ENCODE measurements around the gene CMIP.

Gene CMIP

DNA sequence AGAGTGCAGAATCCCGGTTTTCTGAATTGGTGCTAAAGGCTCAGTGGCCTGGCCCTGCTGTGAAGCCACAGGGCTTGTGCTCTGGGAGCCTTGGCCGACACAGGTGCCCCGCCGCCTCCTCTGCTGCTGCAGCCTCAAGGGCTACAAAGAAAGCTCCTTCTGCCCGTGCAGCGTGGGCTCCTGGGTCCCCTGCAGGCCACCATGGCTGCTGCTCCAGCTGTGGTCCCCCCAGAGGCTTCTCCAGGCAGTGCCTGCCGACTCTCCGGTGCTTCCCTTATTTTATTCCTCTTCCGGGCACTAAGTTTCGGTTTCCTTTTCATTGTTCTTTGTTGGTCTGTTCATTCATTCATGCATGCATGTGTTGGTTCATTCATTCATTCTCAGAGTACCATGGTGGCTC is 53.1 kb downstream of the CMIP start:
- no peak for DNase-seq

DNA sequence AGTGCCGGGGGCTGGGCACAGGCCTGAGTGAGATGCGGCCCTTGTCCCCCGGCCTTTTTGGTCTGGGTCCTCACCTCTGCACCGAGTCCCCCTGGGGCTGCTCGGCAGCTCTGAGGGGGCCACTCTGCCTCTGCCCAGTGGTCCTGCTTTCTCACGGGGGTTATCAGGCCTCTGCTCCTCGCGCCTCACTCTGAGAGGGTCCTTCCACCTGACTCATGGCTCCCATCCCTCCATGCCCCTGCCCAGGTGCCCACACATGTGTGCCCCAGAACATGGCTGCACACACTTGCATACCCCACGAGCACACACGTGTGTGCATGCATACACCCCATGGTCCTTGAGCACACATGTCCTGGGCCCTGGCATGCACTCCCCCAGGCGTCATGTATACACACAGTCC is 53.7 kb downstream of the CMIP start:
- DNase-seq, result no peak

DNA sequence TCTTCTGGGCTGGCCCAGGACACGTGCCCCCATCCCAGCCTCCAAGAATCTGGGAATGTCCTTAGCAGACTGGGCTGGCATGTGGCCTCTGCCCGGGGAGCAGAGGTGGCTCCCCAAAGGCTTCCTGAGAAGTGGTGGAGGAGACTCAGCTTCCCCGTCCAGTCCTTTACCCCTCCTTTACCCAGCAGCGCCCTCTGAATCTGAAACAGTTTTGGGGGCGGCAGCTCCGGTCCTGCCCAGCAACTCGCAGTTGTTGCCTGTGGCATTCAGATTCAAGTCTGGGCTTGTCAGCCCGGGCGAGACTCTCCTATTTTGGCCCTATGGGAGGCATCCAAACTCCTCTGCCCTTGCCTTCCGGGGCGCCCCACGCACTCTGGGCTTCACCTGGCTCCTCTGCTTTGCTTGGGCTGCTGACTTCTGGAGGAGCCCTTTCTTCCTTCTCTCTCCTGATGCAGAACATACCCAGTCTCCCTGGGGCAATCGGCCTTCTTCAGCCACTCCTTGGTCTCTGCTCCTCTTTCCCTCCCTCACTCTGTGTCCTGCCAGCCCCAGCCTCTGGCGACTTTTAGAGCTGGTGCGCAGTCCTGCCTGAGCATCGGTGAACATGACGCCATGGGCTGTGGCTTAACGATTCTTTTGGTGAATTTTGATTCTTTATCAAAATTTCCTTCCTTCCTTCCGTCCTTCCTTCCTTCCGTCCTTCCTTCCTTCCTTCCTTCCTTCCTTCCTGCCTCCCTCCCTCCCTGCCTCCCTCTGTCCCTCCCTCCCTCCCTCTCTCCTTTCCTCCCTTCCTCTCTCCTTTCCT is 55.2 kb downstream of the CMIP start:
- DNase-seq, result no peak

DNA sequence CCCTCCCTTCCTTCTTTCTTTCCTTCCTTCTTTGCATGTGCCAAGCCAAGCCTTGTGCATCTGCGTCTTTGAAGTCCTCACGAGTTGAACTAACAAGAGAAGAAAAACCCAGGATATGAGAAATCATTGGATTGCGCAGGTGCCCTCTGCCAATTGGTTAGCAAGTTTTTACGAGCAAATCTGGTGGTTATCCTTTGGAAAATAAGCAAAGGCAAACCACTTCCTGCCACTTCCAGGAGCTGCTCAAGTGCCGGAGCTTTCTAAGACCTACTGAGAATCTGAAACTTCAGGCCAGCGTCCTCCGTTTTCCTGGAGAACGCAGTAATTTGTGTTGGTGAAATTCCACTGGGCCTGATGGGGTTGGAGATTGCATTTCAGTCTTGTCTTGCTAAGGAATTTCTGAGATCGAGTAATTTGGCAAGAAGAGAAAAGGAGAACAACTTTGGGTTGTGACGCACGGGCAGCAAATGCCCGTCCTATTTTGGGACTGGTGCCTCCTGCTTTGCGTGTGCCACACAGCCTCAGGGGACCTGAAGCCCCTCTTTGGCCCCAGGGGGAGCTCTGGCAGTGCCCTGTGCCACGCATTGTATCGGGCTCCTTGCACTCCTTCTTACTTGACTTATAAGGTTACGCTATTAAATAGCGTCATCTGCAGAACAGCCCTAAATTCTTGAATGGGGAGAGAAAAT is 56.4 kb downstream of the CMIP start:
- DNase-seq, result no peak

DNA sequence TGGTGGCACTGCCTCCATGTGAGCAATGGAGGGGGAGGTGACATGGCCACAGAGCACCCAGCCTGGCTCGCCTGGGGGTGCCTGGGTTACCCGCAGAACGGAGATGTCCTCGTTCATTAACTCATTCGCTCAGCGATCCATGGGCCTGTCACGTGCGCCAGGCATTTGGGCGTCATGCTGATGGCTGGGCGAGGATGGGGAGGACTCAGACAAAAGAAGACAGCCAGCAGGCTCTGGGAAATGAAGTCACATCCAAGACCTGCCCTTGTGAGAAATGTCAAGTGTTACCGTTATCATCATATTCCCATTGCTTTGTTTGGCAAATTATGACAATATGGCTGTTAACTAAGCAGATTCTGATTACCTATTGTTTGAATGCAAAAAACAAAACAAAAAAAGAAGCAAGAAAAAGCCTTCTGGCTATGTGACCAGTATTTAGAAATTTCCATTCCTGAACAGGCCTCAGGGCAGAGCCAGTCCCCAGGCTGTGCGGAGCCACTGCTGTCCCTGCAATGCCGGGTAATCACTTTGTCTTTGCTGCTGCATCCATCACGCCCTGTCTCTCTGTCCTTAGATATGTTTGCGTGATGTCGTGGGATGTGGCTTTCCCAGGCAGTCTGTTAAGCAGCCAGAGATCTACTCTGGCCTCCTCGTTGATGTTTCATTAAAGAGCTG is 57.9 kb downstream of the CMIP start:
- no peak for DNase-seq

DNA sequence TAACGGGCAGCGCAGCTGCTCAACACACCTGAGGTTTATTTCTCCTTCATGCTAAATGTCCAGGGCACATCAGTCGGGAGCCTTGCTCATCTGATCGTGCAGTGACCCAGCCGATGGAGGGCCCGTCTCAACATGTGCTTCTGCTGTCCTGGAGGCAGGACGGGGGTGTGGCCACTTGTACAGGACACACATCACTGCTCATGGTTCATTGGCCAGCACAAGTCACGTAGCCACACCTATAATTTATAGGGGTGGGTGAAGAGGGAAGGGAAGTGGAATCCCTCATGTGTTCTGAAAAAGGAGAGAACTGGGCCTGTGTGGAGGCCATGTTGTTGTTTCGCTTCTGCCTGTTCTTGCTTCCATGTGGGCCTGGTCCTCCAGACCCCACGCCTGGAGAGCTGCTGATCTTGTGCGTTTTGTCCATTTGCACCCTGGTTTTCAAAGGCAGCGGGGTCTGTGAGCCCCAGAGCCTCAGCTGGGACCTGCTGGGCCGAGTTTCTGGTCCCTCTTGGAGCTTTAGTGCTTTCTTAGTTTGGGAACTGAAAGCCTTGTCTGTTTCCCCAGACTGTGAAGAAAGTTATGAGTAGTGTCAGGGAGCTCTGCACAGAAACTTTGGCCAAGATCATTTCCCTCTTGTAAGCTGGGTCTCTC is 60.5 kb downstream of the CMIP start:
- no peak for DNase-seq

DNA sequence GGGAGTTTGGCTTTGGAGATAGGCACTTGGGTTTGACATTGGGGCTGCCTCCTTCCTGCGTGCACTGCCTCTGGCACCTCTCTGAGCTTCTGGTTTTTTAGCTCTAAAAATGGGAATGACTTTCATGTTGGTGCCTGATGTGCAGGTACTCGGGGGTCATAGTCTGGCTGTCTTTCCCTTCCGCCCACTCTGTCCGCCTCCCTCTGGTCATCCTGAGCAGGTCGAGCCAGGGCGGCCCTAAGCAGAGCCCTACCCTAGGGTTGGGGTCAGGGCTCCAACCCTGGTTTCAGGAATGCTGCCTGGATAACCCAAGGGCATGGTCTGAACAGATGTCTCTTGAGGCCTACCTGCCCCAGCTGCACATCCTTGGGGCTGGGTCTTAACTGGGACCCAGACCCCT is 64.8 kb downstream of the CMIP start:
- DNase-seq, result no peak

DNA sequence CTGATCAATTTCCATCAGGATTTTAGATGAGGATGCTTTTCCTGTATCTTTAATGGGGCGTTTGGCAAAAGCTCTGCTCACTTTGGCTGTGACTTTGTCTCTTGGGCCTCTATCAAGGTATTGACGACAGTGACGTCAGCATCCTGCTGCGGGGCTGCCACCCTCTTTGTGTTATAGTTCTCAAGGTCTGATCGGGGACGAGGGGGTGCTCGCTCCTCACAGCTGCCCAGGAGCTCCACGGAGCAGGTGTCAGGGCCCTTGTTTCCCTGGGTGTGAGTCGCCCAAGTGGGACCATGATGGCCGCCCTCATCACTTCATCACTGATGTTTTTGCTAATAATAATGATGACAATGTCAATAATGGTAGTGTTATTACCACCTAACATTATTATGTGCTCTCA is 65.4 kb downstream of the CMIP start:
- DNase-seq, result no peak

DNA sequence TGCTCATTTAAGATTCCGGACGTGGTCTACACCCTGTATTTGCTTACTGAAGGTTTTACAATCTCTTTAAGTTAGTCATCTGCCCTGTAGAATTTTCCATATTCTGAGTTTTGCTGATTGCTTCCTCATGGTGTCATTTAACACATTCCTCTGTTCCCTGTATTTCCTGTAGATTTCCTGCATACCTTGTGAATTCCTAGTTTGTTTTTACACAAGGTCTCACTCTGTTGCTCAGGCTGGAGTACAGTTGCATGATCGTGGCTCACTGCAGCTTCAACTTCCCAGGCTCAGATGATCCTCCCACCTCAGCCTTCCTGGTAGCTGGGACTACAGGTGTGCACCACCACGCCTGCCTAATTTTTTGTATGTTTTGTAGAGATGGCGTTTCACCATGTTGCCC is 66.8 kb downstream of the CMIP start:
- no peak for DNase-seq

DNA sequence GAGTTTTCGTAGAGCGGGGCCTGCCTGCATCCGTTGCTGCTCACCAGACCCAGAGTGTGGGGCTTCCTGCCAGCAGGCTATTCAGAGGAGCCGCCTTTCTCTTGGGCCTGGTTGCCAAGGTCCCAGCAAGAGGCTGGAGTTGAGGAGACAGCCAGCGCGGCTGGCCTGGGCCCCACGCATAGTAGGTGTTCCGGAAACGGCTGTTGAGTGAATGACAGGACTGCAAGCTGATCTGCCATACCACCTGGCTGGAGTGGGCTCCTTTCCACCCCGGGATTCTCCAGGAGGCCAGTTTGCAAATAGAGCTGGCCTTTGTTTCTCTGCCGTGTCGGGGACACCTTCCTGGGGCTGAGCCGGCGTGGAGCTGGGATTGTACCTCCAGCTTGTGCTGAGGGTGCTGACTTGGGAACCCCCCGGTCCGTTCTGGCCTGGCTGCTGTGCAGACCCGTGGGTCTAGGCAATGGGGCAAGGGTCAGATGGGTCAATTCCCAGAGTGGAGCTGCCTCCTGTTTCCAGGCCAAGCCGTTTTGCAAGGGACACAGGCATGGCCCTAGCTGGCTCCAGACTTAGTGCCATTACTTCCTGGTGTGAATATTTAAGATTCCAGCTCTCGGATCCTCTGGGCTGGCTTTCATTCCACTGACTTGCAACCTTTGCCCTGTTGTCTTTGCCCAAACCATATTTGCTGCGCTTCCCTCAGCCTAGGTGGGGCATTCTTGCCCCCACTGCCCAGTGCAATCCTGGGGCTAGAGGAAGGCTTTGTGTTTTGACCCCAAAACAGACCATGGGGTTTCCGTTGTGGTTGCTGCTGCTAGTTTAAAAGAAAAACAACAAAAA is 68.8 kb downstream of the CMIP start:
- no peak for DNase-seq

DNA sequence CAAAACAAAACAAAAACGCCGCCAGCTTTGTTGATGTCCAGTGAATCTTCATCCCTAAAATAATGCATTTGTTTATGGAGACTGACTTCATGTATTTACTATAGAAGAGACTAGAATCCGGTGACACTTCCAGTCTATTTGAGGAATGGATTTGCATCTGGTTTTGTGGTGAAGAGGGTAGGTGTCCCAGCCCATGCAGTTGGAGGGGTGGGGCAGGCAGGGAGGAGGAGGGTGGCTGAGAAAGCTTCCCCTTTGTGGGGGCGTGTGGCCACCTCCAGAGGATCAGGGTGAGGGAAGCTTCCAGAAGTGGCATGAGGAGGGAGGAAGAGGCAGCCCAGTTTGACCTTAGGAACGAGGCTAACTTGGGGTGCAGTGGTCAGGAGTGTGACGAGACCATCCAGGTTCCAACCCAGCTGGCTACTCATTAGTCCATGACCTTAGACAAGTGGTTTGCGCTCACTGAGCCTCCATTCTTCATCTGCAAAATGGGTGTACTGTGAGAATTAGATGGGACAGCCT is 69.5 kb downstream of the CMIP start:
- DNase-seq, result no peak

DNA sequence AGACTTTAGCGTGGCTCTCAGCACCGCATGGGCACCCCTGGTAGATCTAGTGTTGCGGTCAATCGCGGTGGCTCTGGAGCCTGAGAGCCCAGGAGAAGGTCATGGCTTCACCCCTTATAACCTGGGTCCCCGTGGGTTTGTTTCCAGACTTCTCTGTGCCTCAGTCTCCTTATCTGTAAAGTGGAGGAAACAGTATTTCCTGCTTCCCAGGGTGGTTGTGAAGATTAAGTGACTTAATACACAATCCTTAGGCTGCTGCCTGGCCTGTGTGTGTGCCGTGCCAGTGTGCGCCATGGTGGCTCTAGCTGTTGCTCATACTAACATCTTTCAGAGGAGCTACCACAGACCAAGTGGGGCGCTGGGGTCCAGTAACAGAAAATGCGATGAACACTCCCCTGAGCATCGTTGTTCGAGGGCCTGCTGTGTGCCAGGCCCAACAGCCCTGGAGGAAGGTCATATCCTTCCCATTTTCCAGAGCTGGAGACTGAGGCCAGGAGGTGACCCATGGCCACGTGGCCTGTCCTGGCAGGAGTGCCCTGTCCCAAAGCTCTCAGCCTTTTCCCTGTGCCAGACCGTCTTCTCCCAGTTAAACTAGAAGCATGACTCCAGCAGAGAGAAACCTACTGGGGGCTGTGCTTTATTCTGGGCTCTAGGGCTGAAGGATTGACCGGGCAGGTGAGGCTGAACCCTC is 70.1 kb downstream of the CMIP start:
- DNase-seq, result no peak

DNA sequence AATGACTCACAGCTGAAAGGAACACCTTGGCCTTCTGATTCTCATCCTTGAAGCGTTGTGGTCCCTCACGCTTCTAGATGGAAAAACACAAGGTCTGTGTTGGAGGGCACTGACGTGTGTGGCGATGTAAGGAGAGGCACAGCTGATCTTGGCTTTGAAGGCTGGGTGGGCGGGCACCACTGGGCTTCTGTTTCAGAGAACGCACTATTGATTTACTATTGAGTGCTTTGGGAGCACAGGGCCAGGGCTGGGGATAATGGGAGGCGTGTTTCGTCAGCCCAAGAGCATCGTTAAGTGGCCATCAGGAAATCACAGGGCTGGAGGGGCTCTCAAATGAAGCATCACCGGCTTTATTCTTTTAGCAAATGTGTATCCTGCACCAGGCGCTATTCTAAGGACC is 70.7 kb downstream of the CMIP start:
- DNase-seq, result no peak

DNA sequence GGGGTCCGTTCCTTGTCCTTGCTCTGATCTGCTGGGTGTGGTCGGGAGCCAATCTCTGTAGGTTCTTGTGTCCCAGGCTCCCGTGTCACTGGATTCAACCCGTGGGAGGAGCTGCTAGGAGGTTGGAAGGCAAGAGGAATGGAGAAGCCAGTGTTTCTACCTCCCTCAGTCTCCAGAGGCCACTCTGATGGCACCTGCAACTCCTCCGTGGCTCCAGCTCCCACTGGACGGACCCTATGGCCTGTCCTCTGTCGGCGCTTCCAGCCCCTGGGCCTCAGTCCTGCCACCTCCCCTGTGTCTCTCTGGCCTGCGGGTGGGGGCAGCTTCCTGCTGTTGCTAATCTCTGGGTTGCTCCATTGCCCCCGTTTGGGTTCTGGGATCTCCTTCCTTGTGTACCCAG is 71.1 kb downstream of the CMIP start:
- no peak for DNase-seq

DNA sequence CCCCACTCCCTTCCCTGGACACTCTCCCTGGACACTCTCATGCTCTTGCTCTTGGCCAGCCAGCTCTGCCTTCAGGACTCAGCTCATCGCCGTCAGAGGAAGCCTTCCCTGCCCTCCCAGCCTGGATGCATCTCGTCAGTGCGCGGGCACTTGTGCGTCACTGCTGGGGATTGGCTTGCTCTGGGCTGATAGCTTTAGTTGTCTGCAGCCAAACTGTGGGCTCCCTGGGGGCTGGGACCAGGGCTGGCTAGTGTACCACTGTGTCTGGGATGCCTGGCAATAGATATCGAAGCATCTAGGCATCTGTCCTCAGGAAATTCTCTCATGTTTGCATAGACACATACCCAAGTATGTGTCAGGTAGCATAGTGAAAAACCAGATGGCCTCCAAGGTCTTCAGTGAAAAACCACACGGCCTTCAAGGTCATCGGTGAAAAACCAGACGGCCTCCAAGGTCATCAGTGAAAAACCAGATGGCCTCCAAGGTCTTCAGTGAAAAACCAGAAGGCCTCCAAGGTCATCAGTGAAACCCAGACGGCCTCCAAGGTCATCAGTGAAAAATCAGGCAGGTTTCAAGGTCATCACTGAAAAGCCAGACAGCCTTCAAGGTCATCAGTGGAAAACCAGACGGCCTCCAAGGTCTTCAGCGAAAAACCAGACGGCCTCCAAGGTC is 72.0 kb downstream of the CMIP start:
- no peak for DNase-seq

DNA sequence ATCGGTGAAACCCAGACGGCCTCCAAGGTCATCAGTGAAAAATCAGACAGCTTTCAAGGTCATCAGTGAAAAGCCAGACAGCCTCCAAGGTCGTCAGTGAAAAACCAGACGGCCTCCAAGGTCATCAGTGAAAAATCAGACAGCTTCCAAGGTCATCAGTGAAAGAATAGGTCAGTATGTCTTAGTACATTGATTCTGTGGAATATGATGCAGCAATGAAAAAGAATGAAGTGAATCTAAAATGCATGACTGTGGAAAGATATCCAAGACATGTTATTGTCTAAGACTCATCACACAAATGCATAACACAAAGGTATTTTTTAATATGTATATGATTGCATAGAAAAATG is 72.5 kb downstream of the CMIP start:
- DNase-seq, result no peak

DNA sequence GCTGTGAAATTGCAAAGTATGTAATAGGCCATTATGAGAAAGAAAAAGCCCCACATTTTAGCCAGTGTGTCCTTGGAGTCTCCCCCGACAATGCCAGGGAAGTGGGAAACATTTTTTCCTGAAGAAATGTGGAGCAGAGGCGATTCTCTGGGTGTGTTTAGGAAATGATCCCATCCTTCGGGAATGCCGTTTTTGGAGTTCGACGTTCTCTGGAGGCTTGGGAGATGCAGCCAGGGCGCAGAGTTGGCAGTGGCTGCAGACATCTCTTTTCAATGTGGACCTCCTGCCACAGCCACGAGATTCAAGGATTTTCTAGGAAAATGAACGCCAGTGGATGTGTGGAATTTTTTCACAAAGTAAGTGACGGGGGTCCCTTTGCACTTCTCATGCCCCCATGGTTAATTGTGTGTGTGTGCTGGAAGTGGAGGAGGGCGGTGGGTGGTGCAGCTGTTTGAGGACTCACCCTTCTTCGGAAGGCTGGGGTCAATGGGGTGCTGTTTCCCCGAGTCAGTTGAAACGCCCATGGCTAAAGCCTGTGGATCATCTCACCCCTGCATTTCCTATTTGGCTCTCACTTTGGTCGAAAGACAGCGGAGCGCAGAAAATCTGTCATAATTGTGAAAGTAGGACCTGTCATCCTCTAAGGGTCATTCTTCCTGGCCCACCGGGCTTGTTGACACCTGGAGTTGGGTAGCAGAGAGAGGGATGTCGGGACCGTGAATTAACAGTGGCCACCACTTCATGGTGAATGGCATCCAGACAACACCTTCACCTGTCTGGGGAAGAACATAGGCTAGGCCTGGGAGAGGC is 73.2 kb downstream of the CMIP start:
- DNase-seq, result no peak

DNA sequence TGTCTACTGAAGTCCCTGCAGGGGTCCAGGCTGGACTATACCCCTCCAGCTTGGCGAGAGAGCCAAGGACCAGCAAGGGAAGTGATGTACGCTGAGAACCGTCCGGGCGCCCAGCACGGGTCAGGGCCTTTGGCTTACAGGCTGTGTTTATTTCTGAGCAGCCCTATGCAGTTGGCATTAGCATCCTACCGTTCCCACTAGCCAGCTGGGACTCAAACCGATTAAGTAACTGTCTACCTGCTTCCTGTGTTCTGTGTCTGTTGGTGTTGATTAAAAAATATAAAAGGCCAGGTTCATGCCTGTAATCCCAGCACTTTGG is 73.8 kb downstream of the CMIP start:
- DNase-seq, result no peak

DNA sequence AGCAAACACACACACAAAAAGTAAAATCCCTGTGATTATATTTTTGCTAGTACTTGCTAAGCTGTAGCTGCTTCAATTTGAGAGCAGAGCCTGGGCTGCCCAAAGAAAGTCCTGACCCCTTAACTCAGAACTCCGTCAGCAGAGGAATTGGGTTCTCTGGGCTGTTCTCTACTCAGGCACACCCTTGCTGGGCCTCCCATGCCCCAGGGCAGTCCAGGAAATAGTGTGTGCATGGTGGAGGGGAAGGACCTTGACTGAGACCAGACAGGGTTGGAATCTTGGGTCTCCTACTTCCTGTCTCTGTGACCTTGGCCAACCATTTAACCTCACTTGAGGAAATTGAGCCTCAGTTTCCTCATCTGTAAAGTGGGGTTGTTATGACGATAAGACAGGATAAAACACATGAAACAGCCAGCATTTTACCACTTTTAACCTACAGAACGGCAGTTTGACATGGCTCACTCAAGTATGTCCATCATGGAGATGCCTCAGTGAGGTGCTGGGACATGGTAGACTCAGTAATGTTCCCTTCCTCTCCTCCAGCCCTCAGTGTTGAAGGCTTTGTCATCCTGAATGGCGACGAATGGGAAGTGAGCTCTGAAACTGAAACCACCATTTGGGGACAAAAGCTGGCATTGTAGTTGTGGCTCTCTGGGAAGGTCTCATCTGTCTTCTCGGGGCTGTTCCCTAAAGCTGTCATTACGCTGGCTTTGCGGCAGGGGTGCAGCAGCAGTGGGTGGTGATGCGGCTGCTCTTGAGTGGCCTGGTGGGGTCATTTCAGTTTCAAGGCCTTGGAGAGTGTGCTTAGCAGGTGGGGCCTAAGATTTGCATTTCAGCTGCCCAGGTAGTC is 74.9 kb downstream of the CMIP start:
- DNase-seq, result no peak

DNA sequence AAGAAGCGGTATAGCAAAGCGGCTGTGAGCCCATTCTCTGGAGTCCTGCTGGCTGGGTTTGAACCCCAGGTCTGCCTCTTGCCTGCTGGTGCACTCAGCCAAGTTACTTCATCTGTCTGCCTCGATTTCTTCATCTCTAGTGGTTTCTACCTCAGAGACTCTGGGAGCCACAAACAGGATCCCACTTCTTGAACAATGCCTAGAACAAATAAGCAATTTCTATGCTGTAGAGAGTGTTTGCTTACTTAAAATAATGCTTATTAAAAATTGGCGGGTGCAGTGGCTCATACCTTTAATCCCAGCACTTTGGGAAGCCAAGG is 75.5 kb downstream of the CMIP start:
- no peak for DNase-seq
